Transverse colon (tissue), 4 donors: ENCODE results near the gene GABBR2. TPM values are rescaled to one million over a fixed set of nuclear protein-coding genes. Genes with fewer than 3 reads are reported as not detected.

Experiments
- DNase-seq: peaks from one replicate; pipeline ENCODE4 v3.0.0-alpha.2; 2019
- H3K27ac ChIP-seq, 4 donors: fragments of 200-600 bp; sonication (generic); 2 replicates each; pipeline ENCODE4 v1.5.1; 2016 to 2018; ENCODE audit warnings: inconsistent platforms in 4 of 4
- H3K27me3 ChIP-seq: fragments of 200-600 bp; sonication (generic); 2 replicates; pipeline ENCODE4 v1.5.1; 2017; ENCODE audit warnings: inconsistent platforms
- H3K36me3 ChIP-seq, 4 donors: fragments of 200-600 bp; sonication (generic); 2 replicates each; pipeline ENCODE4 v1.5.1; 2017 to 2019; ENCODE audit warnings: inconsistent platforms in 4 of 4
- H3K4me1 ChIP-seq, 4 donors: fragments of 200-600 bp; sonication (generic); 2 replicates each; pipeline ENCODE4 v1.5.1; 2017 to 2020; ENCODE audit warnings: inconsistent platforms in 4 of 4
- H3K4me3 ChIP-seq, 4 donors: fragments of 200-600 bp; sonication (generic); 1 replicate in 1 of 4; 2 replicates in 3 of 4; pipeline versions ENCODE4 v1.5.1 to v1.6.1; 2017 to 2019; ENCODE audit warnings: inconsistent platforms in 4 of 4
- H3K9me3 ChIP-seq, 2 donors: fragments of 200-600 bp; sonication (generic); 2 replicates each; pipeline ENCODE4 v1.5.1; 2017 to 2019; ENCODE audit warnings: inconsistent platforms in 2 of 2
- EP300 ChIP-seq: sonication (generic); formaldehyde crosslinking; IDR thresholded peaks from one replicate; pipeline ENCODE4 v1.6.1; 2017; ENCODE audit warnings: antibody characterized with exemption, low read depth
- POLR2A ChIP-seq: fragments of 450-650 bp; IDR thresholded peaks from one replicate; pipeline ENCODE4 v1.6.1; 2016; ENCODE audit warnings: antibody characterized with exemption, mild to moderate bottlenecking, moderate library complexity
- POLR2AphosphoS5 ChIP-seq, 3 donors: sonication (generic); formaldehyde crosslinking; IDR thresholded peaks; one replicate each; pipeline ENCODE4 v1.6.1; 2016; ENCODE audit warnings: antibody characterized with exemption in 3 of 3
- WGBS, 2 donors: methylation state at CpG; one replicate each; pipeline ENCODE4 v1.1.5; 2018; ENCODE audit warnings: low coverage in 1 of 2; 5-methylcytosine and 5-hydroxymethylcytosine counted together
- in situ Hi-C, 4 donors: fragments of 200-750 bp; cut with MboI; loops; one replicate each; pipeline versions ENCODE4 v1.15.0 to v1.15.1; 2017; ENCODE audit warnings: low sequenced_read_pairs in 3 of 4, low pct_ligation_motif_present in 1 of 4, low pct_unique_long_range_greater_than_20kb in 1 of 4
- intact Hi-C: fragments of 100-400 bp; cut with DNase I; formaldehyde crosslinking; loops from one replicate; pipeline ENCODE4 v1.15.1; 2023; ENCODE audit warnings: low total_unique reads
- total RNA-seq, 4 donors: library from RNA; depleted of rRNA; stranded (reverse); fragments of >200 nt; gene quantifications; one replicate each; pipeline ENCODE4 v1.1.0, GENCODE V29; 2016
- TF ChIP-seq, protein P1 (sequence below), 5 experiments: fragments of 200-600 bp in 3 of 5; fragments of 450-650 bp in 2 of 5; sonication (generic) in 3 of 5; IDR thresholded peaks; 1 replicate in 2 of 5; 2 replicates in 3 of 5; pipeline ENCODE4 v1.5.1; 2016 to 2017; ENCODE audit warnings: antibody characterized with exemption in 5 of 5, inconsistent platforms in 3 of 5, mild to moderate bottlenecking in 2 of 5, moderate library complexity in 1 of 5

Gene GABBR2
- total RNA-seq, 4 donors from 2014 or later, result not detected

DNA sequence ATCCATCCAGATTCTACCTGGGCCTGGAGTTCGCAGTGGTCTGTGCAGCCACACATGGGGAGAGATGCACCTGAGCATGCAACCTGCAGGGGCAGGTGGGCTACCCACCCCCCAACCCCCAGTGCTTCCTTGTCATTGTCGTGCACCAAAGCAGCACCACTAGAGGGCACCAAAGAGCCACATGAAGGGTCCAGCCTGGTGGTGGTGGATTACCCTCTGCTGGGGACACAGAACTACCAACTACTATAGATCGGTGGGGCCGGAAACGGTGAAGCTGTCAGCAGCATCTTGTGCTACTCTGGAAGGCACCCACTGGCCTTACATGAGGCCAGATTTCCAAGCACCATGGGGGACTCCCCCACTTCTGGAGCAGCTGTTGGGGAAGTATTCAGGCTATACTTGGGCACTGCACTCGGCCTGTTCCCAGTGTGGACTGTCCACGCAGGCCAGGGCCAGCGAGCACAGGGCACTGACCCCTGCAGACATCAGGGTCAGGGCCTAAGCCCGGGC lies 393.1 kb downstream of the GABBR2 start:
- peak; percentile 78 for DNase-seq
- Histone ChIP-seq H3K36me3 (no peaks in the 10 kb centered on the region), H3K27ac (no peak overlapping the region), H3K4me3 (no peak overlapping the region), H3K9me3 (no peaks in the 10 kb centered on the region), H3K27me3 (no peaks in the 10 kb centered on the region), H3K4me1 (no peaks in the 10 kb centered on the region)
- in situ Hi-C loops, result loop anchor here in 3 of 4 donors (10.0 to 25.0 kb wide), 3 partner anchors 372 to 472 kb away; partner anchors contain the start of gene ANKS6 (in 1 of the 3)
- intact Hi-C loops, result loop anchor here (10.0 kb wide), 1 partner anchor 459 kb away; no protein-coding TSS in a partner anchor
- TF ChIP-seq, protein P1, sequence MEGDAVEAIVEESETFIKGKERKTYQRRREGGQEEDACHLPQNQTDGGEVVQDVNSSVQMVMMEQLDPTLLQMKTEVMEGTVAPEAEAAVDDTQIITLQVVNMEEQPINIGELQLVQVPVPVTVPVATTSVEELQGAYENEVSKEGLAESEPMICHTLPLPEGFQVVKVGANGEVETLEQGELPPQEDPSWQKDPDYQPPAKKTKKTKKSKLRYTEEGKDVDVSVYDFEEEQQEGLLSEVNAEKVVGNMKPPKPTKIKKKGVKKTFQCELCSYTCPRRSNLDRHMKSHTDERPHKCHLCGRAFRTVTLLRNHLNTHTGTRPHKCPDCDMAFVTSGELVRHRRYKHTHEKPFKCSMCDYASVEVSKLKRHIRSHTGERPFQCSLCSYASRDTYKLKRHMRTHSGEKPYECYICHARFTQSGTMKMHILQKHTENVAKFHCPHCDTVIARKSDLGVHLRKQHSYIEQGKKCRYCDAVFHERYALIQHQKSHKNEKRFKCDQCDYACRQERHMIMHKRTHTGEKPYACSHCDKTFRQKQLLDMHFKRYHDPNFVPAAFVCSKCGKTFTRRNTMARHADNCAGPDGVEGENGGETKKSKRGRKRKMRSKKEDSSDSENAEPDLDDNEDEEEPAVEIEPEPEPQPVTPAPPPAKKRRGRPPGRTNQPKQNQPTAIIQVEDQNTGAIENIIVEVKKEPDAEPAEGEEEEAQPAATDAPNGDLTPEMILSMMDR (IDR thresholded peaks at IDR 0.05), result peak; percentile 81 to 87 (median 86)
- TF ChIP-seq EP300, result no peak
- whole genome bisulfite sequencing, 2 donors, result 27% methylated on average over 9 of the region's 9 CpGs; no CpG with 5 or more reads in 1 of the 2 donors

DNA sequence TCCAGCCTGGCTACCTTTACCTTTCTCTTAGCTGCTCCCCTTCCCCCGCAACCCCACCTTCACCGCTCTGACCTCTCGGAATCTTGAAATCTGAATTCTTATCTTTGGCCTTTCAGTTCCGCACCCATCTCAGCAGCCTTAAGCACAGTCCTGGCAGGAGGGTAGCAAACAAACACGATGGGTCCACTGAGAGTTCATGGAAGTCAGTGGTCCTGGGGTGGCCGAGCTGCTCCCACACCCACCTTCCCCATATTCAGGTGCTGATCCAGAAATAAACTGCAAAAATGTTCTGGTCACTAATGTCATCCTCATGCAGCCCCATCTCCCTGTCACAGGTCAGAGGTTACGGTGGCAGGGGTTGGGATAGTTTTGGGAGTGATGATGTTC lies 393.7 kb downstream of the GABBR2 start:
- no peak for DNase-seq
- in situ Hi-C loops, result loop anchor here in 3 of 4 donors (10.0 to 25.0 kb wide), 3 partner anchors 372 to 472 kb away; partner anchors contain the start of gene ANKS6 (in 1 of the 3)
- Histone ChIP-seq H3K4me3 (no peak overlapping the region), H3K9me3 (no peaks in the 10 kb centered on the region), H3K4me1 (no peaks in the 10 kb centered on the region), H3K27me3 (no peaks in the 10 kb centered on the region), H3K36me3 (no peaks in the 10 kb centered on the region), H3K27ac (no peak overlapping the region)
- TF ChIP-seq, protein P1 (IDR thresholded peaks at IDR 0.05), result no peak
- no peak for TF ChIP-seq POLR2A
- no peak for TF ChIP-seq POLR2AphosphoS5 (IDR thresholded peaks at IDR 0.05)
- intact Hi-C loops, result loop anchor here (10.0 kb wide), 1 partner anchor 460 kb away; no protein-coding TSS in a partner anchor
- WGBS, 2 donors, result 78 to 92% methylated on average over 5 to 7 of the region's 7 CpGs

DNA sequence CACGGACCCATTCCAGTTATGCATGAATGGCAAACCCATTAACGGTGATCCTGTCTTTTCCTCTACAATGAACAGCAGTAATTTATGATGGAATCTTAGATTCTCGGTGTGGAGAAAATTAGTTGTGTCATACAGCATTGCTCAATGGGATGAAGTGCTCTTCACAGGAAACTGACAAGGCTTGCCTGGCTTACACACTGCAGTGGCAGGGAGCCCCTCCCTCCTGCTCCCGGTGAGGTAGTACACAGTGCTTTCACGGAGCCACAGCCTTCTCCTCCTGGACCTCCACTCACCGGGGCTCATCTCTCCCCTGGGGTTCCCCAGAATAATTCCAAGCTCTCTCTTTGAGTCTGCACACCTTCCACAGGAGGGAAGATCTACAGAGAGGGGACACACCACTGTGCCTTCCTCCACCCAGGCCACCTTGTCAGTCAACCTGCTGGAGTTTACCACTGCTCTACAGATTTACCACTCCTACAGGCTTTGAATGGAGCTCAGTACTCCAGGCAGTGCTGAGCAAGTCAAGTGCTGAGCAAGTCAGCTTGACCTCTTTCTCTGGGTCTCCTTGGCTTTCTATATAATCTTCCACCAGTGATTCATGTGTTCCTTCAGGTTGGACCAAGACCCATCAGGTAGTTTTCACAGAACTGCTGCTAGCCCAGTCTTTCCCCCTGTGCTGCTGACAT lies 394.2 kb downstream of the GABBR2 start:
- 67 to 80% methylated on average over 3 to 6 of the region's 6 CpGs for WGBS, 2 donors
- intact Hi-C loops, result loop anchor here (10.0 kb wide), 1 partner anchor 460 kb away; no protein-coding TSS in a partner anchor
- H3K36me3 ChIP-seq, result no peaks in the 10 kb centered on the region
- TF ChIP-seq, protein P1 (IDR thresholded peaks at IDR 0.05), result no peak
- TF ChIP-seq POLR2AphosphoS5 (IDR thresholded peaks at IDR 0.05), result no peak
- no peak for TF ChIP-seq POLR2A
- no peak for TF ChIP-seq EP300
- H3K27me3 ChIP-seq, result no peaks in the 10 kb centered on the region
- no peak overlapping the region for H3K4me3 ChIP-seq
- in situ Hi-C loops, result loop anchor here in 3 of 4 donors (10.0 to 25.0 kb wide), 3 partner anchors 373 to 473 kb away; partner anchors contain the start of gene ANKS6 (in 1 of the 3)
- H3K4me1 ChIP-seq, result no peaks in the 10 kb centered on the region
- no peak for DNase-seq
- no peak overlapping the region for H3K27ac ChIP-seq
- no peaks in the 10 kb centered on the region for H3K9me3 ChIP-seq

DNA sequence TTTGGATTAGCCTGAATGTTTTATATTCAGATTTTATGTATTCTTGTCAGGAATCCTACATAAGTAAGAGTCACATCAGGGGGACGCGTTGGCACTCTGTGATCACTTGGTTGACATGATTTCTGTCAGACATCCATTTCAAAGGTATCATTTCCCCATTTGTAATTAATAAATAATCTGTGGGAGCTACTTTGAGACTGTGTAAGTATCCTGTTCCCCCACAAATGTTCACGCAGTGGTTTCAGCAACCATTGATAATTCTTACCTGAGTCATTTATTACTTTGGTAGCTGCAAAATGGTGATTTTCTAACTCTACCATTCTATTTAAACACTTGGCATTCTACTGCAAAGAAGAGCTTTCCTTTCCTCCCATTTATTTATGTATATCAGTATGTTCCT lies 396.4 kb downstream of the GABBR2 start:
- H3K27me3 ChIP-seq, result no peaks in the 10 kb centered on the region
- H3K36me3 ChIP-seq, result no peaks in the 10 kb centered on the region
- in situ Hi-C loops, result loop anchor here in 3 of 4 donors (10.0 to 25.0 kb wide), 3 partner anchors 375 to 475 kb away; partner anchors contain the start of gene ANKS6 (in 1 of the 3)
- TF ChIP-seq, protein P1 (IDR thresholded peaks at IDR 0.05), result no peak
- TF ChIP-seq POLR2A (no peak), EP300 (no peak), POLR2AphosphoS5 (IDR thresholded peaks at IDR 0.05) (no peak)
- DNase-seq, result no peak
- H3K4me3 ChIP-seq, result no peak overlapping the region
- H3K4me1 ChIP-seq, result no peaks in the 10 kb centered on the region
- 89 to 93% methylated on average over 3 of the region's 3 CpGs for WGBS, 2 donors
- H3K27ac ChIP-seq, result no peak overlapping the region
- intact Hi-C loops, result loop anchor here (10.0 kb wide), 1 partner anchor 462 kb away; no protein-coding TSS in a partner anchor
- H3K9me3 ChIP-seq, result no peaks in the 10 kb centered on the region
